GM21529 (cell line): ENCODE results near the gene CD151.

Source experiments
- ATAC-seq: cut with Tn5 transposase; IDR thresholded peaks from one replicate; pipeline ENCODE4 v1.9.1; 2021; ENCODE audit not compliant: unreplicated experiment

Gene CD151

GRCh38 chr11:832529-833113, at the start of gene CD151:
TSS of gene CD151 (plus strand) at chr11:832952. CDS start at chr11:836070, 3,118 bp downstream.
- peak; percentile 37 for ATAC-seq

GRCh38 chr11:783581-784015, 49.2 kb upstream of the CD151 start:
- ATAC-seq, result no peak

- ATAC-seq, result no peak
These were observed 46.3 kb upstream of the CD151 start for GRCh38 chr11:786235-787083.

- ATAC-seq, result no peak
These were observed 45.6 kb upstream of the CD151 start for GRCh38 chr11:787084-787675.

- no peak for ATAC-seq
These were observed 44.6 kb upstream of the CD151 start for GRCh38 chr11:788009-788640.

- ATAC-seq, result no peak
These were observed 43.5 kb upstream of the CD151 start for GRCh38 chr11:788953-789940.

- no peak for ATAC-seq
These were observed 42.8 kb upstream of the CD151 start, which contains the start of gene CEND1 for GRCh38 chr11:789943-790342. TSS of gene CEND1 (minus strand) at chr11:790090. CDS start at chr11:788576, 1,514 bp downstream.

GRCh38 chr11:790721-791564, 41.8 kb upstream of the CD151 start:
- ATAC-seq, result no peak

GRCh38 chr11:791658-792534, 40.9 kb upstream of the CD151 start:
- ATAC-seq, result no peak

GRCh38 chr11:792535-792821, 40.3 kb upstream of the CD151 start:
- no peak for ATAC-seq

GRCh38 chr11:792873-793272, 39.9 kb upstream of the CD151 start:
- ATAC-seq, result no peak

- no peak for ATAC-seq
These were observed 39.2 kb upstream of the CD151 start for GRCh38 chr11:793556-793955.

- ATAC-seq, result no peak
These were observed 38.6 kb upstream of the CD151 start for GRCh38 chr11:794013-794765.

GRCh38 chr11:794766-795633, 37.8 kb upstream of the CD151 start:
- ATAC-seq, result no peak

GRCh38 chr11:795634-796564, 36.9 kb upstream of the CD151 start:
- ATAC-seq, result peak; percentile 36
